Measurements from ENCODE around the gene MAL. TPM values are rescaled to one million over a fixed set of nuclear protein-coding genes. Genes with fewer than 3 reads are reported as not detected.

Gene MAL
- total RNA-seq, 1 donor from 2014 or later, result 63.8 TPM

- TF ChIP-seq CTCF (conservative IDR thresholded peaks at IDR 0.05; ENCODE audit: low read depth, low read length), result no peak
- no peak for DNase-seq (ENCODE audit: low read depth)
- no peak overlapping the region for H3K4me3 ChIP-seq (ENCODE audit: low read depth, low read length)
These were observed 16.5 kb upstream of the MAL start for GRCh38 chr2:95008996-95009395.

GRCh38 chr2:95009412-95009811, 16.1 kb upstream of the MAL start:
- no peak for TF ChIP-seq CTCF (conservative IDR thresholded peaks at IDR 0.05; ENCODE audit: low read depth, low read length)

GRCh38 chr2:95010126-95010525, 15.4 kb upstream of the MAL start:
- TF ChIP-seq CTCF (conservative IDR thresholded peaks at IDR 0.05; ENCODE audit: low read depth, low read length), result no peak
- DNase-seq (ENCODE audit: low read depth), result no peak
- H3K4me3 ChIP-seq (ENCODE audit: low read depth, low read length), result no peak overlapping the region

More at GRCh38 chr2:95009412-95009811, 16.1 kb upstream of the MAL start:
- H3K4me3 ChIP-seq (ENCODE audit: low read depth, low read length), result no peak overlapping the region
- no peak for DNase-seq (ENCODE audit: low read depth)

GRCh38 chr2:95010718-95011117, 14.8 kb upstream of the MAL start:
- no peak for DNase-seq (ENCODE audit: low read depth)
- no peak for TF ChIP-seq CTCF (conservative IDR thresholded peaks at IDR 0.05; ENCODE audit: low read depth, low read length)
- no peak overlapping the region for H3K4me3 ChIP-seq (ENCODE audit: low read depth, low read length)

GRCh38 chr2:95012881-95013550, 12.5 kb upstream of the MAL start:
- no peak for DNase-seq (ENCODE audit: low read depth)
- no peak overlapping the region for H3K4me3 ChIP-seq (ENCODE audit: low read depth, low read length)
- TF ChIP-seq CTCF (conservative IDR thresholded peaks at IDR 0.05; ENCODE audit: low read depth, low read length), result no peak

- no peak for DNase-seq (ENCODE audit: low read depth)
- TF ChIP-seq CTCF (conservative IDR thresholded peaks at IDR 0.05; ENCODE audit: low read depth, low read length), result no peak
- H3K4me3 ChIP-seq (ENCODE audit: low read depth, low read length), result no peak overlapping the region
These were observed 11.8 kb upstream of the MAL start for GRCh38 chr2:95013726-95014125.

GRCh38 chr2:95014126-95014708, 11.3 kb upstream of the MAL start:
- no peak overlapping the region for H3K4me3 ChIP-seq (ENCODE audit: low read depth, low read length)
- no peak for TF ChIP-seq CTCF (conservative IDR thresholded peaks at IDR 0.05; ENCODE audit: low read depth, low read length)
- no peak for DNase-seq (ENCODE audit: low read depth)
